Measurements from ENCODE around the gene PACSIN2.

Gene PACSIN2

GRCh38 chr22:42884616-42885375 lies 130.2 kb downstream of the PACSIN2 start:
- ChIA-PET POLR2A (ENCODE audit: low non-redundant PET) (no interaction called here), CTCF (interaction anchor here (0.6 to 0.9 kb wide), 2 partner anchors 67 to 176 kb away, joined by 3 to 5 read pairs; no protein-coding TSS in a partner anchor)
- H3K27ac ChIP-seq = peak overlapping the region; percentile 41
- no peak for DNase-seq (ENCODE audit: low spot score)
- no peak for TF ChIP-seq CTCF (conservative IDR thresholded peaks at IDR 0.05; ENCODE audit: low read depth)

GRCh38 chr22:42883970-42884369 lies 131.0 kb downstream of the PACSIN2 start:
- TF ChIP-seq CTCF (conservative IDR thresholded peaks at IDR 0.05; ENCODE audit: low read depth) = no peak
- no peak for DNase-seq (ENCODE audit: low spot score)
- POLR2A ChIA-PET (ENCODE audit: low non-redundant PET) = no interaction called here
- H3K27ac ChIP-seq = peak overlapping the region; percentile 41
- CTCF ChIA-PET = interaction anchor here (0.9 kb wide), 1 partner anchor 177 kb away, joined by 5 read pairs; no protein-coding TSS in a partner anchor

- ChIA-PET CTCF (no interaction called here), POLR2A (ENCODE audit: low non-redundant PET) (no interaction called here)
- no peak overlapping the region for H3K27ac ChIP-seq
- DNase-seq (ENCODE audit: low spot score) = no peak
- no peak for TF ChIP-seq CTCF (conservative IDR thresholded peaks at IDR 0.05; ENCODE audit: low read depth)
Measured at GRCh38 chr22:42883121-42883520, 131.8 kb downstream of the PACSIN2 start.

GRCh38 chr22:42881982-42882656 lies 132.8 kb downstream of the PACSIN2 start:
- POLR2A ChIA-PET (ENCODE audit: low non-redundant PET) = no interaction called here
- no peak for DNase-seq (ENCODE audit: low spot score)
- CTCF ChIA-PET = interaction anchor here (0.5 to 0.7 kb wide), 2 partner anchors 33 to 267 kb away, joined by 3 to 5 read pairs; partner anchors contain the start of gene POLDIP3
- H3K27ac ChIP-seq = no peak overlapping the region
- no peak for TF ChIP-seq CTCF (conservative IDR thresholded peaks at IDR 0.05; ENCODE audit: low read depth)

- no peak for DNase-seq (ENCODE audit: low spot score)
- ChIA-PET CTCF (no interaction called here), POLR2A (ENCODE audit: low non-redundant PET) (no interaction called here)
- TF ChIP-seq CTCF (conservative IDR thresholded peaks at IDR 0.05; ENCODE audit: low read depth) = no peak
- H3K27ac ChIP-seq = no peak overlapping the region
Measured at GRCh38 chr22:42881298-42881697, 133.7 kb downstream of the PACSIN2 start.

- ChIA-PET POLR2A (ENCODE audit: low non-redundant PET) (no interaction called here), CTCF (no interaction called here)
- TF ChIP-seq CTCF (conservative IDR thresholded peaks at IDR 0.05; ENCODE audit: low read depth) = no peak
- no peak for DNase-seq (ENCODE audit: low spot score)
- H3K27ac ChIP-seq = no peak overlapping the region
Measured at GRCh38 chr22:42880815-42881214, 134.1 kb downstream of the PACSIN2 start.

Data from RWPE1 (cell line).